Measurements from ENCODE around the gene CLASP2. TPM values are rescaled to one million over a fixed set of nuclear protein-coding genes. Genes with fewer than 3 reads are reported as not detected.

CLASP2 gene
- total RNA-seq, 2 experiments from 2014 or later: 63.4 to 73.1 TPM

GRCh38 chr3:33716227-33716626, 1.8 kb downstream of the CLASP2 start:
- Histone ChIP-seq H3K27ac (ENCODE audit: low read depth in 1 of 2, low read length in 2 of 2) (no peak overlapping the region), H3K27me3 (ENCODE audit: control insufficient read depth in 1 of 2, insufficient read depth in 2 of 2, low read length in 2 of 2) (no peaks in the 10 kb centered on the region), H3K9me3 (ENCODE audit: control insufficient read depth in 1 of 2, insufficient read depth in 1 of 2, low read length in 2 of 2) (no peaks in the 10 kb centered on the region), H3K36me3 (ENCODE audit: insufficient read depth, low read length) (no peaks in the 10 kb centered on the region), H3K4me3 (ENCODE audit: low read length) (no peak overlapping the region), H3K4me1 (ENCODE audit: insufficient read depth, low read length) (peaks cover 14% of the 10 kb centered on the region)
- no peak for TF ChIP-seq CTCF (IDR thresholded peaks at IDR 0.05)
- no peaks in the 10 kb centered on the region for H3K27me3 Mint-ChIP-seq
- intact Hi-C loops (cut with DNase I, micrococcal nuclease): loop anchor here (1.0 to 10.0 kb wide), 5 partner anchors 79 to 585 kb away; partner anchors contain the start of gene UBP1 (in 1 of the 2)
- no peak for ATAC-seq (ENCODE audit: poor library complexity)
- H3K4me1 Mint-ChIP-seq (ENCODE audit: low read depth): peaks cover 13% of the 10 kb centered on the region
- no peaks in the 10 kb centered on the region for H3K9me3 Mint-ChIP-seq
- no peak overlapping the region for H3K27ac Mint-ChIP-seq
- peak overlapping the region; percentile 99 for H3K4me3 Mint-ChIP-seq
- peak in 1 of 14 experiments; percentile 10 for DNase-seq
- ChIA-PET CTCF (interaction anchor here (0.6 to 1.6 kb wide), 6 partner anchors 73 to 344 kb away, joined by 3 to 6 read pairs (median 3); no protein-coding TSS in a partner anchor), POLR2A (interaction anchor here (1.0 kb wide), 1 partner anchor 57 kb away, joined by 3 read pairs; no protein-coding TSS in a partner anchor)
- peaks cover 10% of the 10 kb centered on the region for H3K36me3 Mint-ChIP-seq (ENCODE audit: low read depth)

- Mint-ChIP-seq H3K27me3 (no peaks in the 10 kb centered on the region), H3K4me1 (ENCODE audit: low read depth) (peaks cover 43% of the 10 kb centered on the region), H3K4me3 (no peak overlapping the region), H3K27ac (no peak overlapping the region), H3K9me3 (no peaks in the 10 kb centered on the region), H3K36me3 (ENCODE audit: low read depth) (peaks cover 24% of the 10 kb centered on the region)
- Histone ChIP-seq H3K36me3 (ENCODE audit: insufficient read depth, low read length) (no peaks in the 10 kb centered on the region), H3K4me1 (ENCODE audit: insufficient read depth, low read length) (peaks cover 3% of the 10 kb centered on the region), H3K9me3 (ENCODE audit: control insufficient read depth in 1 of 2, insufficient read depth in 1 of 2, low read length in 2 of 2) (no peaks in the 10 kb centered on the region), H3K4me3 (ENCODE audit: low read length) (no peak overlapping the region), H3K27me3 (ENCODE audit: control insufficient read depth in 1 of 2, insufficient read depth in 2 of 2, low read length in 2 of 2) (no peaks in the 10 kb centered on the region), H3K27ac (ENCODE audit: low read depth in 1 of 2, low read length in 2 of 2) (no peak overlapping the region)
- intact Hi-C loops (cut with DNase I, micrococcal nuclease): loop anchor here in 1 of 2 experiments (5.0 to 10.0 kb wide), 2 partner anchors 59 to 336 kb away; no protein-coding TSS in a partner anchor
- no peak for ATAC-seq (ENCODE audit: poor library complexity)
- TF ChIP-seq CTCF (IDR thresholded peaks at IDR 0.05): no peak
- CTCF ChIA-PET: interaction anchor here (0.5 kb wide), 1 partner anchor 1169 kb away, joined by 3 read pairs; no protein-coding TSS in a partner anchor
- POLR2A ChIA-PET: no interaction called here
- no peak for DNase-seq
Measured at GRCh38 chr3:33711100-33711499, 7.0 kb downstream of the CLASP2 start.

GRCh38 chr3:33706056-33706455, 12.0 kb downstream of the CLASP2 start:
- DNase-seq (no peak), ATAC-seq (ENCODE audit: poor library complexity) (no peak)
- Histone ChIP-seq H3K27ac (ENCODE audit: low read depth in 1 of 2, low read length in 2 of 2) (no peak overlapping the region), H3K27me3 (ENCODE audit: control insufficient read depth in 1 of 2, insufficient read depth in 2 of 2, low read length in 2 of 2) (no peaks in the 10 kb centered on the region), H3K9me3 (ENCODE audit: control insufficient read depth in 1 of 2, insufficient read depth in 1 of 2, low read length in 2 of 2) (peaks cover 10 to 19% of the 10 kb centered on the region in 2 experiments), H3K4me1 (ENCODE audit: insufficient read depth, low read length) (no peaks in the 10 kb centered on the region), H3K36me3 (ENCODE audit: insufficient read depth, low read length) (no peaks in the 10 kb centered on the region), H3K4me3 (ENCODE audit: low read length) (no peak overlapping the region)
- no peak for TF ChIP-seq CTCF (IDR thresholded peaks at IDR 0.05)
- CTCF ChIA-PET: no interaction called here
- Mint-ChIP-seq H3K27me3 (no peaks in the 10 kb centered on the region), H3K4me1 (ENCODE audit: low read depth) (peaks cover 57% of the 10 kb centered on the region), H3K27ac (no peak overlapping the region), H3K4me3 (no peak overlapping the region), H3K36me3 (ENCODE audit: low read depth) (peaks cover 72% of the 10 kb centered on the region), H3K9me3 (peaks cover 8% of the 10 kb centered on the region)
- intact Hi-C loops (cut with DNase I, micrococcal nuclease): no loop called here
- POLR2A ChIA-PET: no interaction called here

Data from CD4-positive, alpha-beta T cell (primary cell).